Cortex of kidney (tissue), 1 donor: Measurements from ENCODE around the gene FZD8.
"Not testable (repeated sequence)": the region's sequence is repeated elsewhere in the genome, so short reads cannot be mapped to it uniquely, and the experiment has no call there.

ENCODE experiments used
- DNase-seq: peaks from one replicate; lab custom pipeline; 2025; lab: John Stamatoyannopoulos, UW

Gene FZD8

GRCh38 chr10:35642035-35642792 lies at the start of gene FZD8:
FZD8 (minus strand) TSS chr10:35642296; CDS start chr10:35641429, 867 bp downstream.
- peak; percentile 86 for DNase-seq

- no peak for DNase-seq
Observed at GRCh38 chr10:35691522-35692236, 49.6 kb upstream of the FZD8 start.

GRCh38 chr10:35690534-35690933 lies 48.4 kb upstream of the FZD8 start:
- DNase-seq, result no peak

- DNase-seq, result not testable (repeated sequence)
Observed at GRCh38 chr10:35685858-35686257, 43.8 kb upstream of the FZD8 start.

GRCh38 chr10:35685402-35685801 lies 43.3 kb upstream of the FZD8 start:
- DNase-seq, result no peak

GRCh38 chr10:35684586-35684985 lies 42.5 kb upstream of the FZD8 start:
- DNase-seq, result no peak

GRCh38 chr10:35675846-35676245 lies 33.8 kb upstream of the FZD8 start:
- no peak for DNase-seq

- DNase-seq, result no peak
Observed at GRCh38 chr10:35674843-35675242, 32.7 kb upstream of the FZD8 start.

- no peak for DNase-seq
Observed at GRCh38 chr10:35668865-35669650, 27.0 kb upstream of the FZD8 start.

GRCh38 chr10:35667971-35668370 lies 25.9 kb upstream of the FZD8 start:
- DNase-seq, result no peak

GRCh38 chr10:35667270-35667889 lies 25.3 kb upstream of the FZD8 start:
- no peak for DNase-seq

- DNase-seq, result no peak
Observed at GRCh38 chr10:35661236-35661635, 19.1 kb upstream of the FZD8 start.

GRCh38 chr10:35659456-35659855 lies 17.4 kb upstream of the FZD8 start:
- no peak for DNase-seq

- DNase-seq, result no peak
Observed at GRCh38 chr10:35657621-35658020, 15.5 kb upstream of the FZD8 start.

- DNase-seq, result no peak
Observed at GRCh38 chr10:35652824-35653223, 10.7 kb upstream of the FZD8 start.

GRCh38 chr10:35650894-35651293 lies 8.8 kb upstream of the FZD8 start:
- no peak for DNase-seq

- DNase-seq, result no peak
Observed at GRCh38 chr10:35644050-35644950, 2.2 kb upstream of the FZD8 start.

- no peak for DNase-seq
Observed at GRCh38 chr10:35643151-35644049, 1.3 kb upstream of the FZD8 start.

GRCh38 chr10:35642793-35643114 lies 658 bp upstream of the FZD8 start:
- DNase-seq, result no peak

- no peak for DNase-seq
Observed at GRCh38 chr10:35641676-35642034, 441 bp downstream of the FZD8 start.
